Fibroblast of pulmonary artery (primary cell): ENCODE results near the gene ZNF724.
A peak's percentile ranks its signal among the peaks of the same experiment; 100 is the strongest.
"Not testable (repeated sequence)": the region's sequence is repeated elsewhere in the genome, so short reads cannot be mapped to it uniquely, and the experiment has no call there.

ENCODE experiments used
- DNase-seq: peaks from one replicate; pipeline ENCODE4 v3.0.0-alpha.2; 2010; ENCODE audit warnings: low read depth
- H3K4me3 ChIP-seq: replicated peaks from 2 replicates; pipeline ENCODE4 v1.5.1; 2011; ENCODE audit warnings: low read depth, mild to moderate bottlenecking, control low read depth, low read length, moderate library complexity
- CTCF ChIP-seq: IDR thresholded peaks from 2 replicates; pipeline ENCODE4 v1.5.1; 2011; ENCODE audit warnings: mild to moderate bottlenecking, control low read depth, low read length, inconsistent platforms; ENCODE audit errors: missing control alignments

ZNF724 gene

GRCh38 chr19:23249911-23250649 is at the start of gene ZNF724:
ZNF724 (minus strand) TSS chr19:23250394; CDS start chr19:23250242, 152 bp downstream.
- TF ChIP-seq CTCF: no peak
- peak; percentile 98 for DNase-seq
- peak within 1 kb of the TSS; percentile 77 for H3K4me3 ChIP-seq

GRCh38 chr19:23294141-23294540 is 43.9 kb upstream of the ZNF724 start:
- TF ChIP-seq CTCF: no peak
- no peak for DNase-seq
- H3K4me3 ChIP-seq: no peak overlapping the region

GRCh38 chr19:23289966-23290365 is 39.8 kb upstream of the ZNF724 start:
- H3K4me3 ChIP-seq, DNase-seq: not testable (repeated sequence)

GRCh38 chr19:23287620-23288019 is 37.4 kb upstream of the ZNF724 start:
- no peak overlapping the region for H3K4me3 ChIP-seq
- DNase-seq: no peak
- TF ChIP-seq CTCF: no peak

- DNase-seq: no peak
- TF ChIP-seq CTCF: peak; percentile 23
- no peak overlapping the region for H3K4me3 ChIP-seq
Observed at GRCh38 chr19:23286477-23286876, 36.3 kb upstream of the ZNF724 start.

- no peak for DNase-seq
- no peak for TF ChIP-seq CTCF
Observed at GRCh38 chr19:23285948-23286347, 35.8 kb upstream of the ZNF724 start.

GRCh38 chr19:23285326-23285725 is 35.1 kb upstream of the ZNF724 start:
- not testable (repeated sequence) for H3K4me3 ChIP-seq, DNase-seq

More at GRCh38 chr19:23285948-23286347, 35.8 kb upstream of the ZNF724 start:
- H3K4me3 ChIP-seq: no peak overlapping the region

GRCh38 chr19:23283925-23284324 is 33.7 kb upstream of the ZNF724 start:
- peak; percentile 38 for DNase-seq
- no peak overlapping the region for H3K4me3 ChIP-seq
- TF ChIP-seq CTCF: peak; percentile 51
